Measurements from ENCODE around the gene PLEKHH2.

- no peak for TF ChIP-seq POLR2A (IDR thresholded peaks at IDR 0.05)
- TF ChIP-seq CTCF (IDR thresholded peaks at IDR 0.05) = no peak
These were observed 140.4 kb downstream of the PLEKHH2 start for GRCh38 chr2:43777306-43777926.
